TTC549 (cell line): ENCODE measurements around the gene GNB1.

Experiments
- FAIRE-seq: peaks from 2 replicates; lab custom pipeline; 2012; peaks lifted over from hg19 to GRCh38; lab: Jason Lieb, UNC

The GNB1 gene

DNA sequence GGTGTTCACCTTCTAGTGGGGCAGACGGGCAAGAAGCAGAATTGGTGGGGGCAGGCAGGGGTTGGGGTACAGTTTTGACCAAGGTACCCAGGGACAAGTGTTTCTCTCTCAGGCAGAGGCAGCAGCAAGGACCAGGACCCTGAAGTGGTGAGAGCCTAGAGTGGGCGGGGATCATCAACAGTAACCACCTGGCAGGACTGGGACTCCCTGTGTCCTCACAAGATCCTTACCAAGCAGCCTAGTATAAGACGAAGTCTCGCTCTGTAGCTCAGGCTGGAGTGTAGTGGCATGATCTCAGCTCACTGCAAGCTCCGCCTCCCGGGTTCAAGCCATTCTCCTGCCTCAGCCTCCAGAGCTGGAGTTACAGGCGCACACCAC, 109.4 kb downstream of the GNB1 start:
- no peak for FAIRE-seq

DNA sequence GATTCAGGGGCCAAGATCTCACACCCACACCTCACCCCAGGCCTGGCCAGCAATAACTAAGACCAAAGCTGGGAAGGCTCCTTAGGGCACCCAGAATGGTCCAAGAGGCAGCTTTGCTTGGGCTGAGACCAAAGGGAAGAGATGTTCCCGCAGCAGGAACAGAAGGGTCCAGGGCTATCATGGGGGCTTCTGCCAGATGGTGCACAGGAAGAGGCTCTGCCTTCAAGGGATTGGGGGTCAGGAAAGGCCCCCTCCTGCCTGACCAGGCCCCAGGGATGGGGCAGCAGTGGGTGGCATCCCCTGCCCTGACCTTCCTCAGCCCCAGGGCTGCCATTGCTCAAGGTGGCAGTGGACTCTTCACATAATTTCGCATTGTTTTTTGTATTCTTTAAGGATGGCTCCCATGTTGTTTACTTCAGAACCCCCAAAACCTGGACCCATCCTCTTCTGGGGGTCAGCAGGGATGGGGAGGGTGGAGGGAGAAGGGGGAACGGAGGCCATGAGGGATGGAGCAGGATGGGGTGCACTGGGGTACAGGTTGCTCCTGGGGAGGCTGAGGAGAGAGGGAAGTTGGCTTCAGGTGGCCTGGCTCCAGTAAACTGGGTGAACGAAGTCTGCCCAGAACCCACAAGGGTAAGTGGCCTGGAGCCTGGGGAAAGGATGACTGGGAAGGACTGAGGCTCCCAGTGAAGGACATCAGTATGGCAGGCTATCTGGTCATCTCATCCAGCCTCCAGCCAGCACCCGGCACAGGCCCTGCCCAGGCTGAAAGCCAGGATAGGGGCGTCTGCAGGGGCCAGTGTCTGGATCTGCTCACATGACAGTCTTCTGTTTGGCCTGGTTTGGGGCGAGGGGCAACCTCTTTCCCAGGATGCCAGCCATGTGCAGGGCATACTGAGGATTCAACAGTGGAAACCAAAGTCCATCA, 110.0 kb downstream of the GNB1 start:
- FAIRE-seq = no peak

DNA sequence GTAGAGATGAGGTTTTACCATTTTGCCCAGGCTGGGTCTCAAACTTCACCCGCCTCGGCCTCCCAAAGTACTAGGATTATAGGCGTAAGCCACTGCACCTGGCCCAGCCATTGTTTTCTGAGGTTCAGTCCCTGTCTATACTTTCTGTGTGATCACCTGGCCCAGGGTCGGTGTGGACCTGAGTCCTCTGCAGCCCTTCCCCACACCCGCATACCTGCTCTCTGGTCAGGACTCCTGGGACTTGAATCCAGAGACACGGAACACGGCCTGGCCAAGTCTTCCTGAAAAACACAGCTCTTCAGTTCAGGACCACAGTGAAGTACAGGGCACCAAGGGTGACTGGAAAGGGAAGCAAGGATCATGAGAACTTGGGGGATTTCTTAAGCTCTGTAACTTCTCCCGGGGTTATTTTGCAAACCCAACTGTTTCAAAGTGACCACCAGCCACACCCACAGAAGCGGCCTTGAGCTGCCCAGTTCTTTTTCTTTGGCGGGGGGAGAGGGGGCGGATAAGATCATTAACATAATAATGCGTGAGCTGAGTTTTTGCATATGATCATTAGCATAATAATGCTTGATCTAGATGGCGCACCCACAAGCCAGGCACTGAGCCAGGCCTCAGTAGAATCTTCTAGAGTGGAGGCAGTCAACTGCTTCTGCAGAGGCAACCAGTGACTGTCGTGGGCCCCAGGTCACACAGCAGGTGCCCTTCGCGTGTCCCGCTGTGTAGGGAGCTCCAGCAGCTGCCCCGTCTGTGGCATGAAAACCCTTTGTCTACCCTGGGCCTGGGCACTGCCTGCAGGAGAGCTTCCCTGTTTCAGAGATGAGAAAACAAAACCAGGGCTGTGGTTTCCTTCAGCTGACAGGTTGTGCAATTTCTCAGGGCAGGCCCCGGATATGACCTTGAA, 110.9 kb downstream of the GNB1 start:
- no peak for FAIRE-seq

- FAIRE-seq = no peak
These were observed 111.6 kb downstream of the GNB1 start for GRCh38 chr1:1779320-1779675.

DNA sequence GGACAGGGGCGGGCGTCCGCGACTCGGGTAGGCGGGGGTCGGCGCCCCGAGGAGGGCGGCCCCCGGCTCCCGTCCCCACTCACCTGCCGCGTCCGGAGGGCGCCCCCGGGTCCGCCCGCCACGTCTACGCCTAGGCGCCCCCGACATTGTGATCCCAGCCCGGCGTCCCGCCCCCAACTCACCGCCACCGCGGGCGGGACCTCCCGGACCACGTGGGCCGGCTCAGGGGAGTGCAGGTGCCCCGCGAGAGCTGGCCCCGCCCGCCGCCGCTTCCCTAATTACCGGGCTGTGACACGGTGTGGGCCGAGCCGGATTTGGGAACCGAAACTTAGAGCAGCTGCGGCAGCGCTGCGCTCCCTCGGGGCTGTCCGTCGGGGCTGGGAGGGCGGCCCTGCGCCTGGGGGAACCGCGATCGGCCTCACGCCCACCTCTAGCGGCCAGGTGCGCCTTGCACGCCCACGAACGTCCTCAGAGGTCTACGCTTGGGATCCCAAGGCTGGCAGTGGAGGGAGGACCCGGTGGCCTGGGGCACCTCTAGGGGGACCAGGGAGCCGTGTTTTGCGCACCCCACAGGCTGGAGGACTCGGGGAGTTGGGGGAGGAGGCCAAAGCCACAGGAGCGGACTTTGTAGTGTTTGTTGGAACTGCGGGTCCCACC, 112.1 kb downstream of the GNB1 start:
- no peak for FAIRE-seq

DNA sequence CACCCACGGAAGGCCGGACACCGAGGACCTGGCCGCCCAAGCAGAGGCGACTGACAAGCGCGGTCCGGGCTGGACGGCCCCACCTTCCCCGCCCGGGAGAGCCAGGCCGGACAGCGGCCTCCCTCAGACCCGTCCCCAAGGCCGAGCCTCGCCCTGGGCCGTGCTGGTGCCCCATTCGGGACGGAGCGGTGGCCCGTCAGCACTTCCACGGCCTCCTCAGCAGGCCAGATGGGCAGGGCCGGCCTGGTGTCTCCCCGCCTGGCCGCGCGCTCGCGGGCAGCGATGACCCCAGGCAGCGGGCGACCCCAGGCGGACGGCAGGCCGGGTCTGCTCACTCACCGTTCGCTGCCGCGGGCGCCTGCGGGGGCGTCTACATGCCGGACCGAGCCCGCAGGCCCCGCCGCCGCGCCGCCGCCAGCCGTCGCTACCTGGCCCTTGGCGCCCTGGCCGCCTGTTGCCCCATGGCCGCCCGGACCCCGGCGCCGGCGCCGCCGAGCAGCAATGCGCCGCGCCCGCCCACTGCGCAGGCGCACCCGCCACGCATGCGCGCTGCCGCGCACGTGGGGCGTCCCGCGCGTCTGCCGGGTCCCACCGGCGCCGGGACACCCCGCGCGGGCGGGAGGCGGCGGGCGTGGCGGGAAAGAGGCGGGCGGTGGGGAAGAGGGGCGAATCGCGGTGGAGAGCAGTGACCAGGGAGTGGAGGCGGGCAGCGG, 112.8 kb downstream of the GNB1 start, which contains the start of gene NADK:
TSS of gene NADK (minus strand) at position 521 of the 713 bp plus-strand sequence. CDS start 13,064 bp downstream, outside the sequence.
- FAIRE-seq = no peak

DNA sequence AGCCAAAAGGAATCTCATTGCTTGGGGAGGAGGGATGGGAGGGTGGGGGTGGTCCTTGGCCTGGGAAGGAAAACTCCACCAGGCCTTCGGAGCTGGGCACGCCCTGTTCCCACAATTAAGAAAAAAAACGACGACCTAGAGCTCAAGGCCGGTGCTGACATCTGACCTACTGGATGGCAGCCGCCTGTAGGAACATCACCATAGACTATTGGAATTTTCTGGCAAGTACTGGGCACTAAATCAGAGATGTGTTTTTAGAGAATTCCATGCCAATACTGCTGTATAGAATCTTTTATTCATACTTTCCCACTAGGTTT, 113.3 kb downstream of the GNB1 start:
- no peak for FAIRE-seq

DNA sequence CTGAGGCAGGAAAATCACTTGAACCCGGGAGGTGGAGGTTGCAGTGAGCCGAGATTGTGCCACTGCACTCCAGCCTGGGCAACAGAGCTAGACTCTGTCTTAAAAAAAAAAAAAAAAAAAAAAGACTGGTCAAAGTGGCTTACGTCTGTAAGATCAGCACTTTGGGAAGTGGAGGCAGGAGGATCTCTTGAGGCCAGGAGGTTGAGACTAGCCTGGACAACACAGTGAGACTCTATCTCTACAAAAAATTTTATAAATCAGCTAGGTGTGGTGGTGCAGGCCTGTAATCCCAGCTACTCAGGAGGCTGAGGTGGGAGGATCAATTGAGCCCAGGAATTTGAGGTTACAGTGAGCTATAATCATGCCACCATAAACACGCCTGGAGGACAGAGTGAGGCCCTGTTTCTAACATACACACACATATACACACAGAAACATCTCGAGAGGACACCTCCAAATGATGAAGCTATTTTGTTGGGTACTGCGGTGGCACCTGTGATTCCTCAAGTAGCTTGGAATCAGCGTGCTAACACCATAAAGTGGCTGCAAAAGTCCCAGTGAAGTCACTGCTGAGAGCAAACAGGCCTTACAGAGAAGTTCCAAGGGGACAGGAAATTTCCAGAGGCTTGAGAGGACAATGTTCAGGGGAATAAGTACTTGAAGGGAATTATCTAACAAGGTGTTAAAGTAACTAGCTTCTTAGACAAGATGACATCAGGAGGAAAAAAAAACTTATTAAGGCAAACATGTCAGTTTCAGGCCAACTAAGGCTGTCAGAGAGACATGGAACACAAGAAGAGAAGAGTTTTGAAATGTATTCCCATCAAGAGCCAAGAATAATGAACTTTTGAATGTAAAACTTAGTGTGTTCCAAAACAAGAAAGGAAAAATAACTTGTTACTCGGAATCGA, 114.0 kb downstream of the GNB1 start:
- FAIRE-seq = no peak

DNA sequence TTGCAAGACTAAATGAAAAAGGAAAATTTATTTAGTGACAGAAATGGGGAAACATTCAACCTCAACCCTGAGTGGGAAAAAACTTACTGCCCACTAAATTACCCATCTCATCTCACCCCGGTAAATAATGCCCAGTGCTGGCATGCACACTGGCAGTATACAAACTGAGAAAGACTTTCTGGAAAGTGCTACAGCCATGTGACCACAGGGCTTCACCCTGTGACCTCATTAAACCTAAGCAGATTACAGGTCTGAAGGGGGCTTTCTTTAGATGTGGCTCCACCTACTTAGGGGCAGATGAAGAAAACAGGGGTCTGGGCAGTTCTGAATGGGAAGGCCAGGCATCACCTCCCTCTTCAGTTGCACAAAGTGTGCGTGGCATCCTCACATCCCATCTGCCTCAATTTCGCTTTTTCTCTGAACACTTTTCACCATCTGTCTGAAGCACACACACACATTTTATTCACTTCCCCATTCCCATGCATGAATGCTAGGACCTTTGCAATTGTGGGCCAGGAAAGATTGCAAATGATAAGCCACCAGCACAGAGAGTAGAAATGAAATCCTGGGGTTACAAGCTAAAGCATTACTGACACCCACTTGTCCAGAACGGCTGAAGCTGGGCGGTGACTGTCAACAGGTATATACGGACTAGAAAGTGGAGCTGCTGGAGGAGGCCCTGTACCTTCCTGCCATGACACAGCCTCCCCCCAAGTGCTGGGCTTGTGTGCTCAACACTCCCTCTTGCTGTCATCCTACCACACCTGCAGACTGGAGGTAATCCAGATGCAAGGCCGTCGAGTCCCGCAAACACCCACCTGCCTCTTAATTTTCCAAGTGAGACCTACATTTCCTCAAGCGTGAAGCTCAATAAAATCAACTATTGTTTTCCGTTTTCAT, 115.3 kb downstream of the GNB1 start:
- no peak for FAIRE-seq

DNA sequence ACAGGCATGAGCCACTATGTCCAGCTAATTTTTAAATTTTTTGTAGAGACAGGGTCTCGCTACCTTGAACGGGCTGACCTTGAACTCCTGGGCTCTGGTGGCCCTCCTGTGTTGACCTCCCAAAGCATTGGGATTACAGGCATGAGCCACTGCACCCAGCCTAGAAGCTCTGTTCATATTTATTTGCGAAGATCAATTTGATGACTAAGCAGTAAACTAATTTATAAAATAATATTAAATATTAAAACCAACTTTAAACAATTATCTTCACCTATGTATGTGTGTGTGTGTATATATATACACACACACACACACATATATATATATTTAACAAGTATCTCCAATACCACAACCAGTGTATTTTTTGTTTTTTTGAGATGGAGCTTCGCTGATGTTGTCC, 117.0 kb downstream of the GNB1 start:
- FAIRE-seq = no peak

- FAIRE-seq = no peak
These were observed 119.8 kb downstream of the GNB1 start for GRCh38 chr1:1771096-1771495.

GRCh38 chr1:1770102-1770501, 120.8 kb downstream of the GNB1 start:
- FAIRE-seq = no peak

GRCh38 chr1:1768249-1768992, 122.5 kb downstream of the GNB1 start:
- no peak for FAIRE-seq

- FAIRE-seq = no peak
These were observed 125.9 kb downstream of the GNB1 start for GRCh38 chr1:1764876-1765470.

- FAIRE-seq = no peak
These were observed 126.9 kb downstream of the GNB1 start for GRCh38 chr1:1763657-1764621.

- no peak for FAIRE-seq
These were observed 129.1 kb downstream of the GNB1 start for GRCh38 chr1:1761504-1762376.

- no peak for FAIRE-seq
These were observed 130.2 kb downstream of the GNB1 start for GRCh38 chr1:1760715-1761114.
